CD14-positive monocyte (primary cell): ENCODE results near the gene GABBR1. TPM values are rescaled to one million over a fixed set of nuclear protein-coding genes. Genes with fewer than 3 reads are reported as not detected.
A peak's percentile ranks its signal among the peaks of the same experiment; 100 is the strongest.

Experiments used
- DNase-seq, 3 donors: peaks; one replicate each; pipeline ENCODE4 v3.0.0-alpha.2; 2011 to 2022
- H2AFZ ChIP-seq: 2 replicates; pipeline ENCODE4 v1.6.0; 2012; ENCODE audit warnings: mild to moderate bottlenecking, low read depth, low read length, inconsistent platforms; ENCODE audit not compliant: insufficient read depth, poor library complexity, severe bottlenecking
- H3K27ac ChIP-seq, 2 donors: 1 replicate in 1 of 2; 2 replicates in 1 of 2; pipeline ENCODE4 v1.5.1; 2012 to 2013; ENCODE audit warnings: low read length in 2 of 2, control low read depth in 1 of 2, inconsistent platforms in 1 of 2, low read depth in 1 of 2, mild to moderate bottlenecking in 1 of 2
- H3K27me3 ChIP-seq, 2 donors: one replicate each; pipeline versions ENCODE4 v1.6.0 to v1.6.1; 2011 to 2013; ENCODE audit warnings: low read length in 2 of 2; ENCODE audit not compliant: control insufficient read depth in 2 of 2, insufficient read depth in 2 of 2
- H3K36me3 ChIP-seq, 2 donors: replicated peaks in 1 of 2; 1 replicate in 1 of 2; 2 replicates in 1 of 2; pipeline versions ENCODE4 v1.5.1 to v1.6.1; 2012 to 2013; ENCODE audit warnings: low read length in 2 of 2, control low read depth in 1 of 2, inconsistent platforms in 1 of 2, mild to moderate bottlenecking in 1 of 2; ENCODE audit not compliant: insufficient read depth in 2 of 2, control insufficient read depth in 1 of 2
- H3K4me1 ChIP-seq, 2 donors: 1 replicate in 1 of 2; 2 replicates in 1 of 2; pipeline versions ENCODE4 v1.5.1 to v1.6.1; 2012 to 2013; ENCODE audit warnings: low read length in 2 of 2, control low read depth in 1 of 2, inconsistent platforms in 1 of 2, mild to moderate bottlenecking in 1 of 2, moderate library complexity in 1 of 2; ENCODE audit not compliant: insufficient read depth in 2 of 2, control insufficient read depth in 1 of 2
- H3K4me2 ChIP-seq: replicated peaks from 2 replicates; pipeline ENCODE3; 2012; ENCODE audit warnings: low read length, moderate library complexity, mild to moderate bottlenecking; ENCODE audit not compliant: poor library complexity, severe bottlenecking; ENCODE audit errors: extremely low read depth
- H3K4me3 ChIP-seq, 3 experiments: fragments of 200-600 bp in 1 of 3; sonication (generic) in 1 of 3; replicated peaks in 1 of 3; 1 replicate in 2 of 3; 2 replicates in 1 of 3; pipeline ENCODE4 v1.5.1; 2011 to 2013; ENCODE audit warnings: low read length in 3 of 3, mild to moderate bottlenecking in 3 of 3, control low read depth in 2 of 3, low read depth in 2 of 3, inconsistent platforms in 1 of 3, moderate library complexity in 1 of 3
- H3K79me2 ChIP-seq: 2 replicates; pipeline ENCODE4 v1.6.0; 2012; ENCODE audit warnings: mild to moderate bottlenecking, control low read depth, inconsistent platforms, low read length, moderate library complexity; ENCODE audit not compliant: insufficient read depth
- H3K9ac ChIP-seq: 2 replicates; pipeline ENCODE4 v1.6.0; 2017; ENCODE audit warnings: low read length, mild to moderate bottlenecking; ENCODE audit not compliant: insufficient read depth, poor library complexity, severe bottlenecking
- H3K9me3 ChIP-seq, 2 donors: replicated peaks in 1 of 2; 1 replicate in 1 of 2; 2 replicates in 1 of 2; pipeline versions ENCODE4 v1.5.1 to v1.6.1; 2012 to 2013; ENCODE audit warnings: low read length in 2 of 2, control low read depth in 1 of 2; ENCODE audit not compliant: control insufficient read depth in 1 of 2, insufficient read depth in 1 of 2
- H4K20me1 ChIP-seq: 2 replicates; pipeline ENCODE4 v1.6.0; 2012; ENCODE audit warnings: mild to moderate bottlenecking, low read length, control low read depth, moderate library complexity; ENCODE audit not compliant: insufficient read depth
- H3K27ac Mint-ChIP-seq, 7 donors: one replicate each; pipeline ENCODE4 v1.8.0; 2020; ENCODE audit warnings: mild to moderate bottlenecking in 7 of 7, mixed read lengths in 7 of 7, moderate library complexity in 6 of 7, inconsistent platforms in 2 of 7
- H3K27me3 Mint-ChIP-seq, 3 donors: one replicate each; pipeline ENCODE4 v1.8.0; 2021 to 2022; ENCODE audit warnings: low read depth in 3 of 3, mild to moderate bottlenecking in 3 of 3, mixed read lengths in 3 of 3, moderate library complexity in 3 of 3, inconsistent platforms in 1 of 3
- H3K36me3 Mint-ChIP-seq, 2 donors: one replicate each; pipeline ENCODE4 v1.8.0; 2020; ENCODE audit warnings: mixed read lengths in 2 of 2, inconsistent platforms in 1 of 2, mild to moderate bottlenecking in 1 of 2
- H3K4me1 Mint-ChIP-seq: one replicate; pipeline ENCODE4 v1.8.0; 2020; ENCODE audit warnings: mild to moderate bottlenecking, mixed read lengths
- H3K4me3 Mint-ChIP-seq, 2 donors: one replicate each; pipeline ENCODE4 v1.8.0; 2020; ENCODE audit warnings: mild to moderate bottlenecking in 2 of 2, mixed read lengths in 2 of 2, moderate library complexity in 1 of 2
- H3K9me3 Mint-ChIP-seq, 7 donors: one replicate each; pipeline ENCODE4 v1.8.0; 2020 to 2022; ENCODE audit warnings: mixed read lengths in 7 of 7, mild to moderate bottlenecking in 6 of 7, moderate library complexity in 6 of 7, inconsistent platforms in 2 of 7
- WGBS: methylation state at CpG from one replicate; pipeline ENCODE4 v1.1.5; 2013; ENCODE audit warnings: missing lambda C conversion rate; ENCODE audit not compliant: insufficient coverage; 5-methylcytosine and 5-hydroxymethylcytosine counted together
- intact Hi-C, 2 donors: fragments of 100-400 bp; cut with micrococcal nuclease; formaldehyde crosslinking; loops; one replicate each; pipeline versions ENCODE4 v1.15.0 to v1.15.1; 2023
- polyA plus RNA-seq, 3 donors: library from polyadenylated mRNA; depleted of rRNA in 1 of 3; unstranded in 2 of 3; stranded (reverse) in 1 of 3; fragments of 300-500 nt in 2 of 3; fragments of >200 nt in 1 of 3; fragmentation: Illumina TruSeq in 2 of 3; gene quantifications; 1 replicate in 2 of 3; 2 replicates in 1 of 3; pipeline ENCODE4 v1.2.3, GENCODE V29; 2012 to 2021
- TF ChIP-seq, protein P1 (sequence below): fragments of 200-600 bp; IDR thresholded peaks from one replicate; pipeline ENCODE4 v1.8.0; 2022; ENCODE audit warnings: antibody characterized with exemption, mild to moderate bottlenecking

GABBR1 gene
- polyA plus RNA-seq, 3 donors: 0.91 to 228 (median 1.8) TPM

DNA sequence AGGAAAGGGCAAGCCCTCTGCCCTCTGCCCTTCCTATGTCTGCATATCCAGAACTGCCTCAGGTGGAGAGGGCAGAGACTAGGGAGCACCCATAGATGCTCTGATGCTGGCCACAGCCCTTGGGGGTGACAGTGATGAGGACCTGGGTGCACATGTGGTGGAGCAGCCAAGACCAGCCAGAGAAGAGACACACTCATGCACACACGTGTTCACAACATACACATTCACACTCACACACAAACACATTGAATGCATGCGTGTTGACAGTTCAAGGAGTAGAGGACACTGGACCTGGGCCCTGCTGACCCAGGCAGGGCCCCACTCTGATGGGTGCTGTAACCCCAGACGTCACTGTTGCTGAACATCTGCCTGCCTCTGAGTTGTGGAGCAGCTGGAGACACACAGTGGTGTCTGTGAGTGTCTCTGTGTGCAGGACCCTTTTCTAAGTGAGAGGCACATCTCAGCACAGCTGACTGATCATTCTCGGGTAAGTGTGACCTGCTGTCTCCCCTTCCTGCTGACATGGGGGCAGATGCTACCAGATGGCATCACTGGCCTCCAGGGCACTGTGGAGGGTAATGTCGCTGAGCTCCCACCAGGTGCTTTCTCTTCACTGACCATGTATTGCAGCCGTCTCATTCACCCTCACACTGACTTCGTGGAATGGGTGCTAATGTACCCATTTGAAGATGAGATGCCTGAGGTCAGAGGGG, 115.1 kb downstream of the GABBR1 start:
- Mint-ChIP-seq H3K27me3 (peaks cover 3 to 9% (median 3%) of the 10 kb centered on the region in 3 donors), H3K4me3 (no peak overlapping the region), H3K9me3 (peaks cover under 1 to 7% (median 3%) of the 10 kb centered on the region in 7 donors), H3K4me1 (peaks cover 6% of the 10 kb centered on the region), H3K27ac (no peak overlapping the region), H3K36me3 (no peaks in the 10 kb centered on the region)
- Histone ChIP-seq H3K4me1 (no peaks in the 10 kb centered on the region), H3K79me2 (no peaks in the 10 kb centered on the region), H3K4me2 (no peak overlapping the region), H3K36me3 (no peaks in the 10 kb centered on the region), H3K9ac (no peak overlapping the region), H2AFZ (no peak overlapping the region), H4K20me1 (no peaks in the 10 kb centered on the region), H3K9me3 (no peaks in the 10 kb centered on the region), H3K4me3 (no peak overlapping the region), H3K27ac (no peak overlapping the region), H3K27me3 (no peaks in the 10 kb centered on the region)
- WGBS: 94% methylated on average over 4 of the region's 7 CpGs
- TF ChIP-seq, protein P1, sequence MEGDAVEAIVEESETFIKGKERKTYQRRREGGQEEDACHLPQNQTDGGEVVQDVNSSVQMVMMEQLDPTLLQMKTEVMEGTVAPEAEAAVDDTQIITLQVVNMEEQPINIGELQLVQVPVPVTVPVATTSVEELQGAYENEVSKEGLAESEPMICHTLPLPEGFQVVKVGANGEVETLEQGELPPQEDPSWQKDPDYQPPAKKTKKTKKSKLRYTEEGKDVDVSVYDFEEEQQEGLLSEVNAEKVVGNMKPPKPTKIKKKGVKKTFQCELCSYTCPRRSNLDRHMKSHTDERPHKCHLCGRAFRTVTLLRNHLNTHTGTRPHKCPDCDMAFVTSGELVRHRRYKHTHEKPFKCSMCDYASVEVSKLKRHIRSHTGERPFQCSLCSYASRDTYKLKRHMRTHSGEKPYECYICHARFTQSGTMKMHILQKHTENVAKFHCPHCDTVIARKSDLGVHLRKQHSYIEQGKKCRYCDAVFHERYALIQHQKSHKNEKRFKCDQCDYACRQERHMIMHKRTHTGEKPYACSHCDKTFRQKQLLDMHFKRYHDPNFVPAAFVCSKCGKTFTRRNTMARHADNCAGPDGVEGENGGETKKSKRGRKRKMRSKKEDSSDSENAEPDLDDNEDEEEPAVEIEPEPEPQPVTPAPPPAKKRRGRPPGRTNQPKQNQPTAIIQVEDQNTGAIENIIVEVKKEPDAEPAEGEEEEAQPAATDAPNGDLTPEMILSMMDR: no peak
- intact Hi-C loops: no loop called here
- no peak for DNase-seq

DNA sequence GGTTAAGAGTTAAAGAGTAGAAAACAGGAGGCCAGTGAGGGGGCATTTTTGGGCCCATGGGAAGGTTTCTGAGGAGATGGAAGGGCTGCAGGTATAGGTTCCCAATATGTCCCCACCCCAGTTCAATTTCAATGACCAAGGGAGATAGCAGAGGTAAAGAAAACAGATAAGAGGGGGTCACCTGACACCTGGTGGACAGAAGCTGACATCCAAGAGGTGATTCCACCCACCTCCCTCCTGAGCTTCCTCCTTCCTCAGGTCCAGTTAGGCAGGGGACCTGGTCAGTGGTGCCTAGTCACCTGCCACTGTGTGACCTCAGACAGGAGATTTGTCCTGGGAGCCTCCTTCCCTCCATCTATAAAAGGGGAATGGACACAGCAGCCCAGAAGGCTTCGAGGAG, 115.7 kb downstream of the GABBR1 start:
- Mint-ChIP-seq H3K36me3 (no peaks in the 10 kb centered on the region), H3K4me3 (no peak overlapping the region), H3K27ac (peak overlapping the region in 1 of 7 donors; percentile 43), H3K27me3 (peaks cover 3 to 7% (median 4%) of the 10 kb centered on the region in 3 donors), H3K9me3 (peaks cover 0 to 4% (median 2%) of the 10 kb centered on the region in 7 donors), H3K4me1 (peaks cover 6% of the 10 kb centered on the region)
- H3K27ac ChIP-seq: no peak overlapping the region
- no peaks in the 10 kb centered on the region for H4K20me1 ChIP-seq
- no peak overlapping the region for H3K4me2 ChIP-seq
- H3K9ac ChIP-seq: no peak overlapping the region
- WGBS: no CpG with 5 or more reads among the region's 1 CpG
- H2AFZ ChIP-seq: no peak overlapping the region
- TF ChIP-seq, protein P1: no peak
- H3K79me2 ChIP-seq: no peaks in the 10 kb centered on the region
- H3K4me1 ChIP-seq: no peaks in the 10 kb centered on the region
- H3K4me3 ChIP-seq: no peak overlapping the region
- H3K36me3 ChIP-seq: no peaks in the 10 kb centered on the region
- H3K9me3 ChIP-seq: no peaks in the 10 kb centered on the region
- no peaks in the 10 kb centered on the region for H3K27me3 ChIP-seq
- no peak for DNase-seq
- intact Hi-C loops: no loop called here
